ENCODE data around the gene PRKAB1. TPM values are rescaled to one million over a fixed set of nuclear protein-coding genes. Genes with fewer than 3 reads are reported as not detected.

The PRKAB1 gene
- total RNA-seq, 1 experiment from 2014 or later = 25.0 TPM

DNA sequence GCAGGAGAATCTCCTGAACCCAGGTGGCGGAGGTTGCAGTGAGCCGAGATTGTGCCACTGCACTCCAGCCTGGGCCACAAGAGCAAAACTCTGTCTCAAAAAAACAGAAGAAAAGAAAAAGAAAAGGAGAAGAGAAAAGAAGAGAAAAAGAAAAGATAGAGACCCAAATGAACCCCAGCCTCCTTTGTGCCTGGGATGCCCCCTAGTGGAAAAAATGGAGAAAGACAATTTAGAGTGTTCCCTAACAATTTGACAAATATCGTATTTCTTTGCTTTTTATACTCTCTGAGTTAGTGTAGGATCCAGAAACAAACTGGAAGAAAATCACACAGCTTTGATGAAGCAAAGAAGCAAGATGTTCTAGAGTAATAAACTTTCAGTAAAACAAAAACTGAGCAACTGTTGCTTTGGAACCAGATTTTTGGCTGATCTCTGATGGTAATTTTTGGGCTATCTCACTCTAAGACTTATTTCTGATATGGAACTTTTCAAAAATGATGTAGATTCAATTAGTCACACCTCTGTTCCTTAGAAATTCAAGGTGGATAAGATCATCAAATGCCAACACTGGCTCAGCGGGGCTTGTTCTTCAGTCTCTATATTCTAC, 18.6 kb upstream of the PRKAB1 start:
- DNase-seq (ENCODE audit: low read depth, low spot score) (no peak), ATAC-seq (peak; percentile 67)
- no peak overlapping the region for H3K4me3 ChIP-seq (replicated peaks in 1 of 2; ENCODE audit: low read depth in 1 of 2, low read length in 2 of 2)
- POLR2A ChIA-PET = no interaction called here
- peaks cover 9 to 11% of the 10 kb centered on the region in 2 experiments; a peak in 1 of 4 replicates for H3K9me3 ChIP-seq (ENCODE audit: control insufficient read depth in 1 of 2, insufficient read depth in 1 of 2, low read depth in 1 of 2, low read length in 2 of 2)
- peak overlapping the region; percentile 57 for H3K4me2 ChIP-seq (ENCODE audit: low read length)
- H3K79me2 ChIP-seq (ENCODE audit: insufficient read depth, low read length) = no peaks in the 10 kb centered on the region
- BruUV-seq (replicated peaks) = no TSS peak
- no peaks in the 10 kb centered on the region for H4K20me1 ChIP-seq (ENCODE audit: insufficient read depth)
- no peaks in the 10 kb centered on the region for H3K36me3 ChIP-seq (ENCODE audit: control insufficient read depth in 1 of 2, insufficient read depth in 2 of 2, low read length in 2 of 2)
- H3K4me1 ChIP-seq (ENCODE audit: control insufficient read depth in 1 of 2, insufficient read depth in 2 of 2, low read length in 2 of 2) = peaks cover 0 to 3% of the 10 kb centered on the region in 2 experiments; a peak in 1 of 4 replicates
- H2AFZ ChIP-seq (ENCODE audit: low read depth, low read length, poor library complexity, severe bottlenecking) = peak overlapping the region; percentile 99
- intact Hi-C loops (cut with micrococcal nuclease) = loop anchor here (5.0 to 10.0 kb wide), 2 partner anchors 145 to 207 kb away; no protein-coding TSS in a partner anchor
- no peak overlapping the region for H3K27ac ChIP-seq (ENCODE audit: low read depth, low read length)
- RAD21 ChIA-PET (ENCODE audit: low non-redundant PET in 1 of 2, low total read pairs in 2 of 2, uncharacterized antibody in 2 of 2, unreplicated experiment in 2 of 2) = no interaction called here
- H3K27me3 ChIP-seq (ENCODE audit: insufficient read depth, low read length) = no peaks in the 10 kb centered on the region
- TF ChIP-seq EZH2phosphoT487 (IDR thresholded peaks at IDR 0.05; ENCODE audit: borderline replicate concordance) (no peak), POLR2AphosphoS5 (IDR thresholded peaks at IDR 0.05; ENCODE audit: low read depth, low read length) (no peak), EGR1 (IDR thresholded peaks at IDR 0.05; ENCODE audit: low read depth) (no peak), RAD21 (IDR thresholded peaks at IDR 0.05; ENCODE audit: low read depth) (peak; percentile 75), CEBPB (IDR thresholded peaks at IDR 0.05; ENCODE audit: low read depth) (no peak), SIN3A (IDR thresholded peaks at IDR 0.05; ENCODE audit: low read depth) (no peak), SRF (IDR thresholded peaks at IDR 0.05; ENCODE audit: low read depth) (no peak), CBX3 (IDR thresholded peaks at IDR 0.05; ENCODE audit: low read depth) (no peak), JUND (IDR thresholded peaks at IDR 0.05) (no peak), POLR2A (IDR thresholded peaks at IDR 0.05; ENCODE audit: borderline replicate concordance, extremely low read depth, insufficient read depth, insufficient read length) (no peak), FOSL1 (IDR thresholded peaks at IDR 0.05; ENCODE audit: low read depth) (no peak), SP1 (IDR thresholded peaks at IDR 0.05; ENCODE audit: low read depth) (no peak)
- TF ChIP-seq, protein P1, sequence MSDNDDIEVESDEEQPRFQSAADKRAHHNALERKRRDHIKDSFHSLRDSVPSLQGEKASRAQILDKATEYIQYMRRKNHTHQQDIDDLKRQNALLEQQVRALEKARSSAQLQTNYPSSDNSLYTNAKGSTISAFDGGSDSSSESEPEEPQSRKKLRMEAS (IDR thresholded peaks at IDR 0.05) = no peak
- TF ChIP-seq, protein P2, sequence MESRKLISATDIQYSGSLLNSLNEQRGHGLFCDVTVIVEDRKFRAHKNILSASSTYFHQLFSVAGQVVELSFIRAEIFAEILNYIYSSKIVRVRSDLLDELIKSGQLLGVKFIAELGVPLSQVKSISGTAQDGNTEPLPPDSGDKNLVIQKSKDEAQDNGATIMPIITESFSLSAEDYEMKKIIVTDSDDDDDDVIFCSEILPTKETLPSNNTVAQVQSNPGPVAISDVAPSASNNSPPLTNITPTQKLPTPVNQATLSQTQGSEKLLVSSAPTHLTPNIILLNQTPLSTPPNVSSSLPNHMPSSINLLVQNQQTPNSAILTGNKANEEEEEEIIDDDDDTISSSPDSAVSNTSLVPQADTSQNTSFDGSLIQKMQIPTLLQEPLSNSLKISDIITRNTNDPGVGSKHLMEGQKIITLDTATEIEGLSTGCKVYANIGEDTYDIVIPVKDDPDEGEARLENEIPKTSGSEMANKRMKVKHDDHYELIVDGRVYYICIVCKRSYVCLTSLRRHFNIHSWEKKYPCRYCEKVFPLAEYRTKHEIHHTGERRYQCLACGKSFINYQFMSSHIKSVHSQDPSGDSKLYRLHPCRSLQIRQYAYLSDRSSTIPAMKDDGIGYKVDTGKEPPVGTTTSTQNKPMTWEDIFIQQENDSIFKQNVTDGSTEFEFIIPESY (IDR thresholded peaks at IDR 0.05; ENCODE audit: extremely low read depth, insufficient replicate concordance, low read length) = no peak
- TF ChIP-seq, protein P3, sequence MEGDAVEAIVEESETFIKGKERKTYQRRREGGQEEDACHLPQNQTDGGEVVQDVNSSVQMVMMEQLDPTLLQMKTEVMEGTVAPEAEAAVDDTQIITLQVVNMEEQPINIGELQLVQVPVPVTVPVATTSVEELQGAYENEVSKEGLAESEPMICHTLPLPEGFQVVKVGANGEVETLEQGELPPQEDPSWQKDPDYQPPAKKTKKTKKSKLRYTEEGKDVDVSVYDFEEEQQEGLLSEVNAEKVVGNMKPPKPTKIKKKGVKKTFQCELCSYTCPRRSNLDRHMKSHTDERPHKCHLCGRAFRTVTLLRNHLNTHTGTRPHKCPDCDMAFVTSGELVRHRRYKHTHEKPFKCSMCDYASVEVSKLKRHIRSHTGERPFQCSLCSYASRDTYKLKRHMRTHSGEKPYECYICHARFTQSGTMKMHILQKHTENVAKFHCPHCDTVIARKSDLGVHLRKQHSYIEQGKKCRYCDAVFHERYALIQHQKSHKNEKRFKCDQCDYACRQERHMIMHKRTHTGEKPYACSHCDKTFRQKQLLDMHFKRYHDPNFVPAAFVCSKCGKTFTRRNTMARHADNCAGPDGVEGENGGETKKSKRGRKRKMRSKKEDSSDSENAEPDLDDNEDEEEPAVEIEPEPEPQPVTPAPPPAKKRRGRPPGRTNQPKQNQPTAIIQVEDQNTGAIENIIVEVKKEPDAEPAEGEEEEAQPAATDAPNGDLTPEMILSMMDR (IDR thresholded peaks at IDR 0.05 in 2 of 3, conservative IDR thresholded peaks at IDR 0.05 in 1 of 3; ENCODE audit: borderline replicate concordance in 1 of 3, insufficient read depth in 1 of 3, low read depth in 2 of 3, low read length in 2 of 3) = peak; percentile 73 to 83 (median 77)
- TF ChIP-seq, protein P4, sequence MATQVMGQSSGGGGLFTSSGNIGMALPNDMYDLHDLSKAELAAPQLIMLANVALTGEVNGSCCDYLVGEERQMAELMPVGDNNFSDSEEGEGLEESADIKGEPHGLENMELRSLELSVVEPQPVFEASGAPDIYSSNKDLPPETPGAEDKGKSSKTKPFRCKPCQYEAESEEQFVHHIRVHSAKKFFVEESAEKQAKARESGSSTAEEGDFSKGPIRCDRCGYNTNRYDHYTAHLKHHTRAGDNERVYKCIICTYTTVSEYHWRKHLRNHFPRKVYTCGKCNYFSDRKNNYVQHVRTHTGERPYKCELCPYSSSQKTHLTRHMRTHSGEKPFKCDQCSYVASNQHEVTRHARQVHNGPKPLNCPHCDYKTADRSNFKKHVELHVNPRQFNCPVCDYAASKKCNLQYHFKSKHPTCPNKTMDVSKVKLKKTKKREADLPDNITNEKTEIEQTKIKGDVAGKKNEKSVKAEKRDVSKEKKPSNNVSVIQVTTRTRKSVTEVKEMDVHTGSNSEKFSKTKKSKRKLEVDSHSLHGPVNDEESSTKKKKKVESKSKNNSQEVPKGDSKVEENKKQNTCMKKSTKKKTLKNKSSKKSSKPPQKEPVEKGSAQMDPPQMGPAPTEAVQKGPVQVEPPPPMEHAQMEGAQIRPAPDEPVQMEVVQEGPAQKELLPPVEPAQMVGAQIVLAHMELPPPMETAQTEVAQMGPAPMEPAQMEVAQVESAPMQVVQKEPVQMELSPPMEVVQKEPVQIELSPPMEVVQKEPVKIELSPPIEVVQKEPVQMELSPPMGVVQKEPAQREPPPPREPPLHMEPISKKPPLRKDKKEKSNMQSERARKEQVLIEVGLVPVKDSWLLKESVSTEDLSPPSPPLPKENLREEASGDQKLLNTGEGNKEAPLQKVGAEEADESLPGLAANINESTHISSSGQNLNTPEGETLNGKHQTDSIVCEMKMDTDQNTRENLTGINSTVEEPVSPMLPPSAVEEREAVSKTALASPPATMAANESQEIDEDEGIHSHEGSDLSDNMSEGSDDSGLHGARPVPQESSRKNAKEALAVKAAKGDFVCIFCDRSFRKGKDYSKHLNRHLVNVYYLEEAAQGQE (IDR thresholded peaks at IDR 0.05; ENCODE audit: low read depth) = no peak
- H3K9me2 ChIP-seq (ENCODE audit: insufficient read depth) = no peaks in the 10 kb centered on the region
- CTCF ChIA-PET = interaction anchor here (0.6 to 3.5 kb wide), 7 partner anchors 18 to 375 kb away, joined by 3 to 9 read pairs (median 3); partner anchors contain the start of gene PRKAB1
- no peak overlapping the region for H3K9ac ChIP-seq (ENCODE audit: low read length)

All from HCT116 (cell line).